NCI-H1436 treated with DMSO at 0.1 percent for 48 hours (cell line): ENCODE data around the gene FOCAD.
"Not testable (repeated sequence)": the region's sequence is repeated elsewhere in the genome, so short reads cannot be mapped to it uniquely, and the experiment has no call there.

Experiments used
- DNase-seq: peaks from one replicate; lab custom pipeline; 2025; lab: John Stamatoyannopoulos, UW

FOCAD gene

DNA sequence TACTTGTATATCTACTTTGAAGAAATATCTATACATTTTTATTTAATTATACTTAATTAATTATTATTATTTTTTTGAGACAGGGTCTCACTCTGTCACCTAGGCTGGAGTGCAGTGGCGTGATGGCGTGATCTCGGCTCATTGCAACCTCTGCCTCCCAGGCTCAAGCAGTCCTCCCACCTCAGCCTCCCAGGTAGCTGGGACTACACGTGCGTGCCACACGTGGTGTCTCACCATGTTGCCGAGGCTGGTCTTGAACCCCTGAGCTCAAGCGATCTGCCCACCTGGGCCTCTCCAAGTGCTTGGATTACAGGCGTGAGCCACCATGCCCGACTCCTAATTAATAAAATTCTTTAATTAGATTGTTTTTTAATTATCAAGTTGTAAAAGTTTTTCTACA, 10.5 kb upstream of the FOCAD start:
- not testable (repeated sequence) for DNase-seq

DNA sequence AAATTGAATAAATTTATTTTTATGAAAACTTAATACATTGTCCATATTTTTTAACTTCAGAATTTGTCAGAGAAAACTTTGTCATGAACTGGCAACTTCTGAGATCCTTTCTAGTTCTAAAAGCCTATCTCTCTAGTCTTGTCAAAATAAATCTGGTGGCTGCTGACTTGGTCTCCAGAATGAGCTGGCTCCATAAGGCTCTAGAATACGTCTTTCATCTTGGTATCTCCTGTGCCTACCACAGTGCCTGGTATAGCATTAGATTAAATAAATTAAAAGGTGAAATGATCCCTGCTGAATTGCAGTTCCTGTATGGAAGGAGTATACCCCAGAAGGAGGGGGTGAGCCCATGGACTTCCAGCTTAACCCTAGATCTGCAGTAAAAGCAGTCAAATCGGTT, 2.6 kb upstream of the FOCAD start:
- DNase-seq, result no peak

DNA sequence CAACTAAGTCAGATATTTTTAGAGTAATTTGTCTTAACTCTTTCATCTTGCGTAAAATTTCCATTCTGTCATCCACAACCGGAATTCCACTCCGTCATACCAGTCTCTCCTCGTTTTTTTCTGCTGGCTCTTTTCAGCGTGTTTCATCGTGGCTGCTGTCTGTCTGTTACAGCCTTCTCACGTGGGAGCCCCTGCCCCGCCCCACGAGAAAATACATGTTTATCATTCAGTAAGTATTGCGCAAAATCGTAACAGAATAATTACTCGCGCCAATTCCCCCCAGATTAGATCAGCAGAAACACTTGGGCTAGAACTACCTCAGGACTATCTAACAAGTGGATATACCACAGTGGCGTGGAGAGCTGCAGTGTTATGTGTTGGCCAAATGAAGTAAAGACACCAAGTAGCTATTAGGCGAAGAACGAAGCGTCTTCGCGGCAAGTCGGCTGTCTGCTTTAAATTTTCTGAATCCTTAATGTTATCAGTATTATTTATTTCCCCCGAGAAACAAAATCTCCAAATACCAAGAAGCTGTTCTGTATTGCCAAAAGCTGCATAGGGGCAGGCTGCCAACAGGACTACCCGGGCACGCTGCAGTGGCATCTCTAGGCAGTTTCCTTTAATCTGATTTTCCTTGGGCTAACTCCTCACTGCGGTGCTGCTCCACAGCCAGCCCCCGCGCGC, 566 bp upstream of the FOCAD start:
- DNase-seq, result no peak

DNA sequence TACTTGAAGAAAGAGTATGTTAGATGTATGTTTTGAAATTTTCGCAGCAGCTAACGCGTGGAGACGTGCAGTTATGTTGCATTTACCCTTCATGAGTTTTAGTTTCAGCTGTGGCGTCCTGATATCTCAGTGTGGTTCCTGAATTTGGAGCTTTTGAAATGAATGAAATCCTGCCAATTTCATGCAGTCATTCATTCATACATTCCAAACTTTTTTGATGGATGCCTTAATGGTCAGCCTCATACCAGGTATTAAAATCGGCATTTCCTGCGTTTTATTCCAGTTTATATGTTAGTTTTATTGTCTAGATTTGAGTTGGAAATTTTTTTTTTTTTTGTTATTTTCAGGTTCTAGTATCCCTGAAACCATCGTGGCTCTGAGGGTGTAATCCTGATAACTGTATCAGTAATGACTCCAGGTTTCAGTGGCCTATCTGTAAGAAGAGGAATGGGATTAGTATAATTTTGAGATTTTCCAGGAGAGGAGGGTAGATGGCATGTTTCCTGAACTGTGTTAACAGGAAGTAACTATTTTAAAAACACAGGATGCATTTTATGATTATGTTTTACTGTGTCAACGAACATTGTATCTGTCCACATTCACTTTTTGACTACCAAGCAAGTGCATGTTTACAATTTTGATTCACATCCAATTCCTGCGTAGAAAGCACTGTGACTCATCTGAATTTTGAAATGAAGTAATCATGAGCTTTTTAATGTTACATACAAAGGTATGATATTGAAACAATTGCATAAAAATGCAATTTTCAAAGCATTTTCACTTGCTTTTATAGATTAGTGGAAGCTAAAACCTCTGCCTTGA, 1.0 kb downstream of the FOCAD start:
- DNase-seq, result no peak

DNA sequence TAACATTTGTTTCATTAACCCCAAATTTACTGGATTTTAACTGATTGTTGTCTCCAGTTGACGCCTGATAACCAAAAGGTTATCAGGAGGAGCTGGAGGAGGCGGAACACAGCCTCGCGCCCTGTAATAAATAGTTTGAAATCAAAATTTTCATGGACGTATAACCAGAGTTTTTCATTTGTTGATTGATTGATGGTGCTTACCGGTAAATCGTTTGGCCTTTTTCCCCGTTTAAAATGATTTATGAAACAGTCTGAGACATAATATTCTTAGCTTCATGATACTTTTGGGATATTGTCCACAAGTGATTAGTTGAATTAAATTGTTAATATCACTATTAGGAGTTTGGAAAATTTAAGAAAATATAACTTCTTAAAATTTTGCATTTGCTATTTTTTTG, 1.7 kb downstream of the FOCAD start:
- DNase-seq, result no peak

DNA sequence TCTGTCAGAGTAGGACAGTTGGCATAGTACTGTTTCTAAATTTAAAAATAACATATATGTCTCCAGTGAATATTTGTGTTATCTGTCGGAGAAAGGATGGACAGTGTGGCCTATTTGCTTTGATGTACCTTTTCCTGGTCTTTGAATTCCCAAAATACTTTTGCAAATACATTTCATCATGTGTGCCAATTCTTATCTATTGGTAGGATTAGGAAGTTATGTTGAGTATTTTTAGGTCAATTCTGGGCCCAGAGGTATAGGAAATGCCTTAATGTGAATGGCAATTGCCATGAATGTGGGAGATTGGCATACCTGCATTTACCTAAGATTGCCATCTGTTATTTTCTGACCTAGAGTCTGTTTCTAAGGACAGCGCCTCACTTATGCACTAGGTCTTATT, 5.8 kb downstream of the FOCAD start:
- no peak for DNase-seq

DNA sequence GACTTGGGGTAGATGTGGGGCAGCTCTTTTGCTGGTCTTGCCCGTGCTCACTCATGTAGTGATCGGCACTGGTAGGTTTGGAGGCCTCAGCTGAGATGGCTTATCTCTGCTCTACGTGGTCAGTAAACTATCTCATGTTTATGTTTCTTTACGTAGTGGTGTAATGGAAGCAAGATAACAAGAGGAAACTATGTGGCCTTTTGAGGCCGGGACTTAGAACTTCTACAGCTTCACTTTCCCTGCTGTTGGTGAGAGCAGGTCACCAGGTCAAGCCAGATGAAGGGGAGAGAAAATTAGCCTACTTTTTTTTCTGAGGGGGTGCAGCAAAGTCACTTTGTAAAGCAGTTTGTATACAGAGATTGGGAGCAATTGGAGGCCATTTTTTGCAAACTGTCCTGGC, 8.5 kb downstream of the FOCAD start:
- DNase-seq, result no peak

DNA sequence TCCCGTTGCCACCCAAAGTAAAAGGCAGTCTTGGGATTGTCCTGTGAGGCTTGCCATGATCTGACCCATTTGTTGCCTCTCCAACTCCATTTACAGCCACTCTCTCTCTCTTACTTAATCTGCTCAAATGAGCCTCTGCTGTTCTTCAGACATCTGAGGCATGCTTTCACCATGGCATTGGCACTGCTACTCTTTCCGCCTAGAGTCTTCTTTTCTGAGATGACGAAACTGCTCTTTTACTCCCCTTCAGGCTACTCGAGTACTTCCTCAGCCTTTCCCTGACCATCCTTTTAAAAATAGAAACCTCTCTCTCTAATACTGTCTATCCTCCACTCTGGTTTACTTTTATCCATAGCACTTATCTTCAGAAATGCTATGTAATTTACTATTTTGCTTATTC, 9.0 kb downstream of the FOCAD start:
- DNase-seq, result no peak

DNA sequence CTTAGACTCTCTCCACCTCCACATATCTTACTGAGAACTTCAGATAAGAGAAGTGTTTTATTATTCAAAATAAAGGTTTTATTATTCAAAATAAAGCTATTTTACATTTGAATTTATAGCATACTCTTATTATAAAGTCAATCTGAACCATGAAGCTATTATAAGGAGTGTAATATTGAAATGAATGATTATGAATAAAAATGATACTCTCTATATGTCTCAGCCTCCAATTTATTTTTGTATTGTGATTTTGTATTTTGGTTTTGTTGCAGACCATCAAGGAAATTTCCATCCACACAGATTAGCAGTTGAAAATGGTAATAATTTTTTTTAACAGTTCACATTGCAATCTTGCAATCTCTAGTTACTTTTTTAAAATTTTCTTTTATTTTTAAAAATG, 10.2 kb downstream of the FOCAD start:
- no peak for DNase-seq

DNA sequence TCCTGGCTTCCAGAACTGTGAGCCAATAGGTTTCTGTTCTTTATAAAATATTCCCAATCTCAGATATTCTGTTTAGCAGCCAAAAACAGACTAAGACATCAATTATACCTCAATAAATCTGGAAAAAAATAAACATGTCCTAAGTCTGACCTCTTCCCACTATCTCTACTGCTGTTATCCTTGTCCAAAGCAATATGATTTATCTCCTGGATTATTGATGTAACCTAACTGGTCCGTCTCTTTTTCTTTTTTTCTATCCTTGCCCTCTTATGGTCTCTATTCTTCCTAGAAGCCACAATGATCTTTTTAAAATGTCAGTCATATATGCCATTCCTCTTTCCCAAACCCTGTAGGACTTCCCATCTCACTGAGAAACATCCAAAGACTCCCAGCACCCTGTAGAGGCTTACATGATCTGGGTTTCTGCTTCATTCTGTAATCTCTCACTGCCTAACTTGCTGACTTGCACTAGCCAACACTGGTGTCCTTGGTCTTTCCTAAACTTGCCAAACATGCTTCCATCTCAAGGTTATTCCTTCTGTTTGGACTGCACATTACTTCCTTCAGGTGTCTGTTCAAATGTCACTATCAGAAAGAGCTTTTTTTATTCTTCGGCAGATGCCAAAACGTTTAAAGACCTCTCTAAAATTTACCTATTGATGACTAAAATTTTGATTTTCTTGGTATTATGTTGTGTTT, 13.1 kb downstream of the FOCAD start:
- no peak for DNase-seq

DNA sequence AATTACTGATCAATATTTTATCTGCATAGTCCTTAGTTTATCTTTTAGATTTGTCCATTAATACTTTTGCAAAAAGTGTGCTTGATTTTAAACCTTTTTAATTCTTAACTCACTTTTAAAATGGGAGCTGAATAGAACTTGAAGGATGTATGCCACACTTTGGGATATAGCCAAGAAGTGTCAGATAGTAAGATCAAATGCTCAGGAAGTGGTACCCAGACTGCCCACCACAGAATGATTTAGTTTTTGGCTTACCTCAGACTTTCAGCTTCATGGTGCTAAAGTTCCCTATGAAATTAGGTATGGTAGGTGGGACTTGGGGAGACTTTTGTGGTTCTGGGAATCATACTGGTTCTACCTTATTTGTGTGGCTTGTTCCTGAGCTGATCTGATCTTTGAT, 14.7 kb downstream of the FOCAD start:
- no peak for DNase-seq

DNA sequence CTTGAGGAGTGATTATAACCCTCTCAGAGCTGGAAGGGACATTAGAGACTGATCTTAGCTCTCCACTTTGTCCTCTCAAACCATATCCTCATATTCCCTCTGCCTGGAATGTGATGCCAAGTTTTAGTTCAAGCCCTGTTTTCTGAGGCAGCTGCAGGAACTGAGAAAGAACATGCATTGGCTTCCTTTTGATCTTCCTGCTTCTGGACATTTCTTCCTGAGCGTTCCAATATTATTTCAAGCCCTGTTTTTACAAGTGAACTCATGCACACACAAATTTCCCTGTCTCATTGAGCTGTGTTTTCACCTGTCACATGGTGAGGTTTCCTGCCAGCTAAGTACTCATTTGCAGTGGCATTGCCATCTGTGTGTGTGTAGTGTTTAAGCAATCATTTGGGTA, 17.0 kb downstream of the FOCAD start:
- no peak for DNase-seq

DNA sequence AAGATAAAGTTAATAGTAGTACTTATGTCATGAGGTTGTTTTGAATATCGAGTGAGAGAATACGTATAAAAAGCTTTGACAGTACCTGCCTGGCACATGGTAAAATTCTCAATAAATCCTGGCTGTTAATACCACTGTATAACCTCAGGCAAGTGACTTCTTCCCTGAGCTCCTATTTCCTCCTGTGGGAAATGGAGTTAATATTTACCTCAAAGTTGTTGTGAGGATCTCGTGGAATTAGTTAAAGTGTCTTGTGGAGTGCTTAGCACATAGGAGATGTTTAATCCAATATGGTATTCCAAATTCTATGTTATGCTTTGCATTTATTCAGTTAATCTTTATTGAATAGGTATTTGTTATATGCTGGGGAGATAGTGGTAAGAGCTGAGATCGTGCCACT, 18.5 kb downstream of the FOCAD start:
- no peak for DNase-seq

DNA sequence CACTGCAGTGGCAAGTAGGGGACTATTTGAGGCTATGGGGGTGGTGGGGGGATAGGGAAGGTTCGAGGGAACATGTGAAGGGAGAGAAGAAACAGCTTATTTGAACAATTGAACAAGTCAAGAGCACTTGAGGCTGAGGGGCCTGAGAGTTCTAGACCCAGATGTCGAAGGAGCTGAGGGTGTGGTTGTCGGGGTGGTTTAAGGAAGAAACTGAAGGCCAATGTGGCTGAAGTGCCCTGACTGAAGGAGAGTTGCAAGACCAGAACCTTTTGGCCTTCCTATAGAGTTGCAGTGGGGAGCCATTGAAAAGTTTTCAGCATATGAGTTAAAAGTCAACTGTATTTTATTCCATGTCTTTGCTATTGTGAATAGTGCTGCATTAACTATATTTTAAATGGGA, 19.1 kb downstream of the FOCAD start:
- no peak for DNase-seq

DNA sequence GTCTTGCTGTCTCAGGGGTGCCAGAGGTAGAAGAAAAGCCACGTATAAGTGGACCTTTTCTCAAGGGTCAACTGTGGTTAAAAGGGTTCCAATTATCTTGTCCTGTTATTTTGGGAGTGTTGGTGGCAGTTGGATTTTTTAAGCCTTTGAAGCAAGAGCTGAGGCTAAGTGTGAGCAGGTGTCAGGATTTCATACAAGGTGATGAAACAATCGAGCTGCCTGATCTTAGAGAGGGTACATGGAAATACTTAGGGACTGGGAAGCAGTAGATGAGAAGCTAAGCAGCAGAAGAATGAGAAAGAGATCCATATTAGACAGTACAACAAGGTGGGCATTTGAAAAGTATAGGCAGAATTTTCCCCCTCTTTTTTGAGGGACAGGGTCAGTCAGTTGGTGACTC, 23.6 kb downstream of the FOCAD start:
- DNase-seq, result no peak

DNA sequence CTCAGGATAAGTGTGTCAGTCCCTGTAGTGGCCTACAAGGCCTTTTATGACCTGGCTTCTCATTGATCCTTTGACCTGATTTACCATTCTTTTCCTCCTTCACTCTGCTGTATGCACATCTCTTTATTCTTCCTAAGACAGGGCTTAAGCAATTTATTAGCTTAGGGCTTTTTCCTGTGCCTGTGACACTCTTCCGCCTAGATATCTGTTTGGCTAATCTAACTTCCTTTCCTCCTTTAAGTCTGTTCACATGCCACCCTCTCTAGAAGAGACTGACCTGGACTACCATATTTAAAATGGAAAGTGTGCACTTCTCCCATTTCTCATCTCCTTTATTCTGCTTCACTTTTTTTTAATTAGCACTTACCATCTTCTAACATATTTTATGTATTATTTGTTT, 29.1 kb downstream of the FOCAD start:
- DNase-seq, result no peak

DNA sequence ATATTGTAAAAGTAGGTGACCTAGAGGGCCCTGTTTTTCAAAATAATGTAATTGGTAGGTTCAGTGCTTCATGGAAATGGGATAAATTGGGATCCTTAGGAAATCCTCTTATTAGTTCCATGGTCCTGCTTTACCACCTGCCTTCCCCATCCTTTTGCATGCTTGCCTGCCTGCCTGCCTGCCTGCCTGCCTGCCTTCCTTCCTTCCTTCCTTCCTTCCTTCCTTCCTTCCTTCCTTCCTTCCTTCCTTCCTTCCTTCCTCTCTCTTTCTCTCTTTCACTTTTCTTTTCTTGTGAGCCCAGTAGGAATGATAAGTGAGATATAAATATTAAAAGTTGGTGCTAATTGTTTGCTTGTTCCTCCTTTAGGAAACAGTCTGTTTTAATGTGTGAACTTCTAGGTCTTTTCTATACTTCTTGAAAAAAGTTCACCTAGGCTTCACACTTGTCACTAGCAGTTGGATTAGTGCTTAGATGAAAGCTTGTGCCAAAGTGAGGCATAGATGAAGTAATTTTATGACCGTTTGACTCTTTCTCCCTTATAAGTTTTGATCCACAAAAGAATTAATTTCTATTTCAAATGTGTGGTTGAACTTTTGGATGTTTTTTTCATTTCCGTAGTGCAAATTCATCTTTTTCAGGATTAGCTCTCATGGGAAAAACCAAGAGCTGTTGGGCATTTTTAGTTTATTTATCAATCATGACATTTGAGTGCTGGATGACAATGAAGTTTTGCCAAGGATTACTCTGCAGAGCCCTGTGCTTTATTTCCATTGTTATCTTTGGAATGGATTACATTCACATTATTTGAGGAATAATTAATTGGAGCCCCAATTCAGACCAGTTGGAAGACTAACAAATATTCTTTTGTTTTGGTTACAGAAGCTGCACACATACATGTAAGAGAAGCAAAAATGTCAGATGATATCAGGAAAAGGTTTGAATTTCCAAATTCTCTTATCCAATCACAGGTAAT, 30.7 kb downstream of the FOCAD start:
- DNase-seq, result no peak

DNA sequence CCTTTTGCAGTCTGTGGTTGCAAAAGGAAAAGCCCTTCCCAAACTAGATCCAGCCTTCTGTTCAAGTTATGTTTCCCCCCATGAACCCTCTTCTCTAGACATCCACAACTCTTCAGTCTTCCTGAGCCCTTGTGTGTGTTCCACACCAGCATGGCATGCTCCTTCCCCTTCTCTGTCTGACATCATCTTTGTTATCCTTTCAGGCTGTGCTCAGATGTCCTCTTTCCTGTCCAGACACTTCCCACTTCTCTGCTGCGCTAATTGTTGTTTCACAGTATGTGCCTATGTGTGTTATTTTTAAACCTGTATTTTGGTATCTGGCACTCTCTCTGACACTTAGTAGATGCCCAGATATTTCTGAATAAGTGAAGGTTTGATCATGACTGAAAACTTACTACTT, 38.2 kb downstream of the FOCAD start:
- DNase-seq, result no peak

DNA sequence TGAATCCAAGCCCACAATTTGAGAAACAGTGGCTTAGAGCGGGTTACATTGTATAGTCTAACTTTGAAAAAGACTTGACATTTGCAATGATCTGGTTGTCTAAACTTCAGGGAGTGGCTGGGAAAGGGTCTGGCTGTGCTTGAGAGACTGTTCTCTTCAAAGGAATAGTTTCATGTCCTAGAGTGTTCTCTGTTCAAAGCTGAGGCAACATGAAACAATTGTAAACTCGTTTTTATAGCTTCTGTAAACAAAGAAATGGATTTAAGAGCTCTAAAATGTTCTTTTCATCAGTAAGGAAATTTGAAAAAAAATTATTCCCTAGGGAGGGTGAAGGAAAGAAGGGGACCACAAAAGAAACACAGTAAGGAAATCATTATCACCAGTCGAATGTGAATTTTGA, 41.6 kb downstream of the FOCAD start:
- no peak for DNase-seq

DNA sequence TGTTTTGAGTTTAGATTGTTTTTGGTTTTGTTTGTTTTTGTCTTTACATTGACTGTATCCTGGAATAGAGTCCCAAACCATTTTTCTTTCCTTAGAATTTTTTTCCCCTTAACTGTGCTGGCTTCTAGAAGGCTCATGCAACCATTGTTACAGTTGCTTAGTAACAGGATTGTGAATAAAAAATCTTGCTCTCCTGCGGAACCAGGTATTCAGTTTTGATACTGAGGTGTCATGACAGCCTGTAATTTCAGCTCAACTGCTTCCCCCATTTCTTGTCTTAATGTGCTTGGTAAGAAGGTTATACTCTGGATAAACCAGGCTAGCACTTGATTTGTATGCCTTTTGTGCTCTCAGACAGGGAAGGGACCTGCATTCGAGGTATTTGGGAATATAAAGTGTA, 42.1 kb downstream of the FOCAD start:
- no peak for DNase-seq

DNA sequence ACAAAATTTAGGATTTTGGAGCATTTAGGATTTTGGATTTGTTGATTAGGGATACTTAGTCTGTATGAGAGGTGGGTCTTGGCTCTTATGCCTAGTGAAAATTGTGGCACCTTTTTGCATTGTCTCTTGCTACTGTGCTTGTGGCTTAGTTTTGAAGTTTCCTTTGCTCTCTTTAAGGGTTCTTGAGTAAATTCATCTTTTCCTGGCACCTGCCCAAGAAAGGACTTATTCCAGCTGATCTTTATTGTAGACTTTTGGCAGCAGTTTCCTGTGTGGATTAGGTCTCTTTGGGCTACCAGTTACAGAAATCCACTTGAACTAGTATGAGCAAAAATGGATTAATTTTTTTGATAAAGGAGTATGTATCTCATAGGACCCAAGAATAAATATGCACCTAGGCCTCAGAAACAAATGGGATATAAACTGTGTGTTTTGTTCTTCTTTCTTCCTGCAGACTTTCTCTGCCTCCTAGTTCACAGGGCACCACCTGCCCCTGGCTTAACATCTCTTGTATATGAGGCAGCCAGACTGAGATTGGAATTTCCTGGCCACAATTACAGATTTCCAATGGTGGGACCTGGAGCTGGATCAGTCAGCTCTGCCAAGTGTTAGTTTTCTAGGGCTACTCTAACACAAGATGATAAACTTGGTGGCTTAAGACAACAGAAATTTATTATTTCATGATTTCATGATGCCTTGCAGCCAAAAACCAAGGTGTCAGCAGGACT, 44.6 kb downstream of the FOCAD start:
- DNase-seq, result no peak
